NCI-H2227 treated with DMSO at 0.1 percent for 48 hours (cell line): ENCODE measurements around the gene ROCK2.

Experiments used
- DNase-seq: peaks from one replicate; lab custom pipeline; 2025; lab: John Stamatoyannopoulos, UW

Gene ROCK2

GRCh38 chr2:11152591-11152990, 191.8 kb downstream of the ROCK2 start:
- DNase-seq, result no peak

GRCh38 chr2:11147263-11147662, 197.2 kb downstream of the ROCK2 start:
- DNase-seq, result no peak

- no peak for DNase-seq
Observed at GRCh38 chr2:11146076-11146475, 198.4 kb downstream of the ROCK2 start.

GRCh38 chr2:11145350-11145749, 199.1 kb downstream of the ROCK2 start:
- DNase-seq, result no peak

GRCh38 chr2:11144738-11145079, 199.7 kb downstream of the ROCK2 start:
- DNase-seq, result no peak

GRCh38 chr2:11144077-11144737, 200.2 kb downstream of the ROCK2 start:
- no peak for DNase-seq

- no peak for DNase-seq
Observed at GRCh38 chr2:11142987-11143386, 201.4 kb downstream of the ROCK2 start.

- DNase-seq, result no peak
Observed at GRCh38 chr2:11142330-11142729, 202.1 kb downstream of the ROCK2 start.

- DNase-seq, result no peak
Observed at GRCh38 chr2:11141319-11141718, 203.1 kb downstream of the ROCK2 start.

- no peak for DNase-seq
Observed at GRCh38 chr2:11140492-11140891, 203.9 kb downstream of the ROCK2 start.

GRCh38 chr2:11134349-11134748, 210.1 kb downstream of the ROCK2 start:
- DNase-seq, result no peak

- DNase-seq, result no peak
Observed at GRCh38 chr2:11133936-11134320, 210.5 kb downstream of the ROCK2 start.

- no peak for DNase-seq
Observed at GRCh38 chr2:11133238-11133935, 211.0 kb downstream of the ROCK2 start.

GRCh38 chr2:11132036-11132671, 212.3 kb downstream of the ROCK2 start:
- DNase-seq, result no peak

- DNase-seq, result no peak
Observed at GRCh38 chr2:11131166-11131920, 213.1 kb downstream of the ROCK2 start.
